ENCODE data around the gene ARHGAP15. TPM values are rescaled to one million over a fixed set of nuclear protein-coding genes. Genes with fewer than 3 reads are reported as not detected.

ARHGAP15 gene
- total RNA-seq, 1 experiment from 2014 or later = 0.42 TPM

DNA sequence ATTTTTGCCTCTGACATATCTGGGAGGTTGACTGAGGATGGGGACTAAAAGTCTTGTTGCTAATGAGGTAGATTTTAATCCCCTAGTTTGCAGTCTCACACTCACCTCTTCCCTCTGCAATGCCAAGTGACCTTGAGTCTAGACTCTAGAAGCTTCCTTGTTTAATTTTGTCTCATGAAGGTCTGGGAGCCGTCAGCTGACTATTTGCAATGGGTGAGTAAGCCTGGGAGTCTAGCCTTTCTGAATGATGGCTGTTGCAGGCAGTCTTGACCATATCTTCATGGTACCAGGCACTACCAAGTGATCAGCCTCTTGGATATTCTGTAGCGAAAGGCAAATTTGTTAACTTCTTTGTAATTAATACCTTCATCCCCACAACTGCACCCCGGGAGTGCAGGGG is 61.2 kb downstream of the ARHGAP15 start (continued):
- TF ChIP-seq, protein P1, sequence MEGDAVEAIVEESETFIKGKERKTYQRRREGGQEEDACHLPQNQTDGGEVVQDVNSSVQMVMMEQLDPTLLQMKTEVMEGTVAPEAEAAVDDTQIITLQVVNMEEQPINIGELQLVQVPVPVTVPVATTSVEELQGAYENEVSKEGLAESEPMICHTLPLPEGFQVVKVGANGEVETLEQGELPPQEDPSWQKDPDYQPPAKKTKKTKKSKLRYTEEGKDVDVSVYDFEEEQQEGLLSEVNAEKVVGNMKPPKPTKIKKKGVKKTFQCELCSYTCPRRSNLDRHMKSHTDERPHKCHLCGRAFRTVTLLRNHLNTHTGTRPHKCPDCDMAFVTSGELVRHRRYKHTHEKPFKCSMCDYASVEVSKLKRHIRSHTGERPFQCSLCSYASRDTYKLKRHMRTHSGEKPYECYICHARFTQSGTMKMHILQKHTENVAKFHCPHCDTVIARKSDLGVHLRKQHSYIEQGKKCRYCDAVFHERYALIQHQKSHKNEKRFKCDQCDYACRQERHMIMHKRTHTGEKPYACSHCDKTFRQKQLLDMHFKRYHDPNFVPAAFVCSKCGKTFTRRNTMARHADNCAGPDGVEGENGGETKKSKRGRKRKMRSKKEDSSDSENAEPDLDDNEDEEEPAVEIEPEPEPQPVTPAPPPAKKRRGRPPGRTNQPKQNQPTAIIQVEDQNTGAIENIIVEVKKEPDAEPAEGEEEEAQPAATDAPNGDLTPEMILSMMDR (IDR thresholded peaks at IDR 0.05 in 2 of 3, conservative IDR thresholded peaks at IDR 0.05 in 1 of 3; ENCODE audit: borderline replicate concordance in 1 of 3, insufficient read depth in 1 of 3, low read depth in 2 of 3, low read length in 2 of 3) = no peak
- TF ChIP-seq EGR1 (IDR thresholded peaks at IDR 0.05; ENCODE audit: low read depth) = no peak
- TF ChIP-seq ELF1 (IDR thresholded peaks at IDR 0.05; ENCODE audit: borderline replicate concordance, low read depth) = no peak

DNA sequence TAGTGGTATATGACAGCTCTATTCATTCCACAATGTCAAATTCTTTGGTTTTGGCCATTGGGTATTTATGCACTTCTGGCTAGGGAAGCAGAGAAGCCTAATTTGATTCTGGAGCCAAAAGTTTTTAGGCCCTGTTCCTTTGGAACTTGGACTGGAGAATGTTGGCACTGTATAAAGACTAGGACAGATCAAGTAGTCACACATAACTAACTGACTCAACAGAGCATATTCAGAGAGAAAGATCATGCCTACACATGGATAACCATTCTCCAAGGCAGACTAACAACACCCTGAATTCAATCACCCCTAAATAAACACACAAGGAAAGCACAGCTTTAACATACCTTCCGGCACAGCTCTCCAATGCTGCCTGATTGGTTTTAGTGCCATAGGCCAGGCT is 62.9 kb downstream of the ARHGAP15 start:
- H3K36me3 ChIP-seq (ENCODE audit: control insufficient read depth in 1 of 2, insufficient read depth in 2 of 2, low read length in 2 of 2) = no peaks in the 10 kb centered on the region
- no peak overlapping the region for H3K9ac ChIP-seq (ENCODE audit: low read length)
- intact Hi-C loops (cut with micrococcal nuclease) = no loop called here
- H4K20me1 ChIP-seq (ENCODE audit: insufficient read depth) = no peaks in the 10 kb centered on the region
- H3K4me2 ChIP-seq (ENCODE audit: low read length) = no peak overlapping the region
- ChIA-PET POLR2A (no interaction called here), RAD21 (ENCODE audit: low non-redundant PET in 1 of 2, low total read pairs in 2 of 2, uncharacterized antibody in 2 of 2, unreplicated experiment in 2 of 2) (no interaction called here), CTCF (no interaction called here)
- no peaks in the 10 kb centered on the region for H3K9me2 ChIP-seq (ENCODE audit: insufficient read depth)
- H3K4me3 ChIP-seq (replicated peaks in 1 of 2; ENCODE audit: low read depth in 1 of 2, low read length in 2 of 2) = no peak overlapping the region
- TF ChIP-seq, protein P2, sequence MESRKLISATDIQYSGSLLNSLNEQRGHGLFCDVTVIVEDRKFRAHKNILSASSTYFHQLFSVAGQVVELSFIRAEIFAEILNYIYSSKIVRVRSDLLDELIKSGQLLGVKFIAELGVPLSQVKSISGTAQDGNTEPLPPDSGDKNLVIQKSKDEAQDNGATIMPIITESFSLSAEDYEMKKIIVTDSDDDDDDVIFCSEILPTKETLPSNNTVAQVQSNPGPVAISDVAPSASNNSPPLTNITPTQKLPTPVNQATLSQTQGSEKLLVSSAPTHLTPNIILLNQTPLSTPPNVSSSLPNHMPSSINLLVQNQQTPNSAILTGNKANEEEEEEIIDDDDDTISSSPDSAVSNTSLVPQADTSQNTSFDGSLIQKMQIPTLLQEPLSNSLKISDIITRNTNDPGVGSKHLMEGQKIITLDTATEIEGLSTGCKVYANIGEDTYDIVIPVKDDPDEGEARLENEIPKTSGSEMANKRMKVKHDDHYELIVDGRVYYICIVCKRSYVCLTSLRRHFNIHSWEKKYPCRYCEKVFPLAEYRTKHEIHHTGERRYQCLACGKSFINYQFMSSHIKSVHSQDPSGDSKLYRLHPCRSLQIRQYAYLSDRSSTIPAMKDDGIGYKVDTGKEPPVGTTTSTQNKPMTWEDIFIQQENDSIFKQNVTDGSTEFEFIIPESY (IDR thresholded peaks at IDR 0.05; ENCODE audit: extremely low read depth, insufficient replicate concordance, low read length) = no peak
- TF ChIP-seq MAX (IDR thresholded peaks at IDR 0.05) (no peak), CEBPB (IDR thresholded peaks at IDR 0.05; ENCODE audit: low read depth) (no peak), POLR2AphosphoS5 (IDR thresholded peaks at IDR 0.05; ENCODE audit: low read depth, low read length) (no peak), EZH2phosphoT487 (IDR thresholded peaks at IDR 0.05; ENCODE audit: borderline replicate concordance) (no peak), RAD21 (IDR thresholded peaks at IDR 0.05; ENCODE audit: low read depth) (no peak), EGR1 (IDR thresholded peaks at IDR 0.05; ENCODE audit: low read depth) (no peak), CBX3 (IDR thresholded peaks at IDR 0.05; ENCODE audit: low read depth) (no peak)
- H3K4me1 ChIP-seq (ENCODE audit: control insufficient read depth in 1 of 2, insufficient read depth in 2 of 2, low read length in 2 of 2) = no peaks in the 10 kb centered on the region
- no peak overlapping the region for H3K27ac ChIP-seq (ENCODE audit: low read depth, low read length)
- DNase-seq (ENCODE audit: low read depth, low spot score) (no peak), ATAC-seq (no peak)
- no peaks in the 10 kb centered on the region for H3K9me3 ChIP-seq (ENCODE audit: control insufficient read depth in 1 of 2, insufficient read depth in 1 of 2, low read depth in 1 of 2, low read length in 2 of 2)
- peaks cover 13% of the 10 kb centered on the region; the same call in 1 of the 2 replicates for H3K27me3 ChIP-seq (ENCODE audit: insufficient read depth, low read length)
- no peak overlapping the region for H2AFZ ChIP-seq (ENCODE audit: low read depth, low read length, poor library complexity, severe bottlenecking)
- H3K79me2 ChIP-seq (ENCODE audit: insufficient read depth, low read length) = no peaks in the 10 kb centered on the region
- BruUV-seq (replicated peaks) = no TSS peak
